ENCODE data around the gene MS4A4E. TPM values are rescaled to one million over a fixed set of nuclear protein-coding genes. Genes with fewer than 3 reads are reported as not detected.
"Not testable (repeated sequence)": the region's sequence is repeated elsewhere in the genome, so short reads cannot be mapped to it uniquely, and the experiment has no call there.

The MS4A4E gene
- total RNA-seq, 1 donor = not detected

- no peaks in the 10 kb centered on the region for H3K36me3 ChIP-seq (ENCODE audit: insufficient read depth, low read length)
- H3K4me2 ChIP-seq (ENCODE audit: insufficient read depth, low read length) = no peak overlapping the region
- TF ChIP-seq CTCF (IDR thresholded peaks at IDR 0.05; ENCODE audit: extremely low read depth, low read depth, low read length) = no peak
These were observed 87.0 kb downstream of the MS4A4E start for GRCh38 chr11:60155931-60156330.

GRCh38 chr11:60152727-60153126, 90.2 kb downstream of the MS4A4E start:
- not testable (repeated sequence) for H3K4me1 ChIP-seq (ENCODE audit: insufficient read depth, low read length); H3K27me3 ChIP-seq (ENCODE audit: insufficient read depth, low read length); H3K79me2 ChIP-seq (ENCODE audit: insufficient read depth, low read length); H4K20me1 ChIP-seq (ENCODE audit: insufficient read depth, low read length); H2AFZ ChIP-seq (ENCODE audit: low read length); H3K27ac ChIP-seq (ENCODE audit: low read depth, low read length); H3K4me3 ChIP-seq (ENCODE audit: insufficient read depth, low read length); H3K9me3 ChIP-seq (ENCODE audit: low read depth, low read length); H3K4me2 ChIP-seq (ENCODE audit: insufficient read depth, low read length); H3K36me3 ChIP-seq (ENCODE audit: insufficient read depth, low read length); DNase-seq (ENCODE audit: insufficient read length, low spot score, missing footprints)

More at GRCh38 chr11:60155931-60156330, 87.0 kb downstream of the MS4A4E start:
- Histone ChIP-seq H3K27me3 (ENCODE audit: insufficient read depth, low read length) (no peaks in the 10 kb centered on the region), H2AFZ (ENCODE audit: low read length) (no peak overlapping the region), H3K4me3 (ENCODE audit: insufficient read depth, low read length) (no peak overlapping the region), H3K79me2 (ENCODE audit: insufficient read depth, low read length) (no peaks in the 10 kb centered on the region), H4K20me1 (ENCODE audit: insufficient read depth, low read length) (no peaks in the 10 kb centered on the region), H3K27ac (ENCODE audit: low read depth, low read length) (no peak overlapping the region), H3K9me3 (ENCODE audit: low read depth, low read length) (no peaks in the 10 kb centered on the region), H3K4me1 (ENCODE audit: insufficient read depth, low read length) (no peaks in the 10 kb centered on the region)
- DNase-seq (ENCODE audit: insufficient read length, low spot score, missing footprints) = no peak

- no peak for TF ChIP-seq CTCF (IDR thresholded peaks at IDR 0.05; ENCODE audit: extremely low read depth, low read depth, low read length)
- no peak overlapping the region for H3K27ac ChIP-seq (ENCODE audit: low read depth, low read length)
- no peaks in the 10 kb centered on the region for H4K20me1 ChIP-seq (ENCODE audit: insufficient read depth, low read length)
- no peaks in the 10 kb centered on the region for H3K36me3 ChIP-seq (ENCODE audit: insufficient read depth, low read length)
- DNase-seq (ENCODE audit: insufficient read length, low spot score, missing footprints) = no peak
- no peaks in the 10 kb centered on the region for H3K27me3 ChIP-seq (ENCODE audit: insufficient read depth, low read length)
- no peaks in the 10 kb centered on the region for H3K4me1 ChIP-seq (ENCODE audit: insufficient read depth, low read length)
- no peak overlapping the region for H2AFZ ChIP-seq (ENCODE audit: low read length)
- H3K4me2 ChIP-seq (ENCODE audit: insufficient read depth, low read length) = no peak overlapping the region
- H3K79me2 ChIP-seq (ENCODE audit: insufficient read depth, low read length) = no peaks in the 10 kb centered on the region
- no peak overlapping the region for H3K4me3 ChIP-seq (ENCODE audit: insufficient read depth, low read length)
- no peaks in the 10 kb centered on the region for H3K9me3 ChIP-seq (ENCODE audit: low read depth, low read length)
These were observed 92.7 kb downstream of the MS4A4E start for GRCh38 chr11:60150279-60150678.

Small RNAs within 50 kb of the gene (small RNA-seq; reads per million reads assigned to genes)
- not detected for gene MIR6503

Other genes with a start within 250 kb of the MS4A4E start
- gene OOSP4B, start 226.0 kb downstream of the MS4A4E start, total RNA-seq = not detected in 2 replicates
- not detected in 2 replicates for gene OOSP2, start 202.7 kb downstream of the MS4A4E start, total RNA-seq
- gene MS4A3, start 186.5 kb downstream of the MS4A4E start, total RNA-seq = not detected in 2 replicates
- not detected in 2 replicates for gene MS4A2, start 154.5 kb downstream of the MS4A4E start, total RNA-seq
- under 0.01 TPM in 1 of 2 replicates, not detected in the other for gene MS4A6A, start 60.1 kb downstream of the MS4A4E start, total RNA-seq
- gene MS4A4A, start 37.5 kb upstream of the MS4A4E start, total RNA-seq = under 0.01 and 0.36 TPM in 2 replicates
- not detected in 2 replicates for gene MS4A6E, start 84.1 kb upstream of the MS4A4E start, total RNA-seq
- under 0.01 and 0.36 TPM in 2 replicates for gene MS4A7, start 135.4 kb upstream of the MS4A4E start, total RNA-seq
- not detected in 2 replicates for gene MS4A14, start 153.3 kb upstream of the MS4A4E start, total RNA-seq
- not detected in 2 replicates for gene MS4A5, start 186.4 kb upstream of the MS4A4E start, total RNA-seq
- gene MS4A1, start 212.7 kb upstream of the MS4A4E start, total RNA-seq = not detected in 2 replicates
- gene MS4A12, start 249.6 kb upstream of the MS4A4E start, total RNA-seq = not detected in 2 replicates